Gastroesophageal sphincter (tissue), 3 donors: Measurements from ENCODE around the gene HMGCR.

ENCODE experiments used
- CTCF ChIP-seq, 4 experiments: fragments of 200-600 bp in 2 of 4; fragments of 450-650 bp in 2 of 4; sonication (generic) in 1 of 4; IDR thresholded peaks; one replicate each; pipeline ENCODE4 v1.5.1; 2017 to 2019; ENCODE audit warnings: antibody characterized with exemption in 4 of 4, mild to moderate bottlenecking in 2 of 4, moderate library complexity in 2 of 4
- POLR2A ChIP-seq, 2 donors: fragments of 450-650 bp; IDR thresholded peaks; one replicate each; pipeline ENCODE4 v1.6.1; 2017; ENCODE audit warnings: antibody characterized with exemption in 2 of 2, mild to moderate bottlenecking in 2 of 2, moderate library complexity in 1 of 2
- POLR2AphosphoS5 ChIP-seq: sonication (generic); formaldehyde crosslinking; IDR thresholded peaks from one replicate; pipeline ENCODE4 v1.6.1; 2017; ENCODE audit warnings: antibody characterized with exemption

- TF ChIP-seq CTCF (IDR thresholded peaks at IDR 0.05) (no peak), POLR2AphosphoS5 (no peak), POLR2A (IDR thresholded peaks at IDR 0.05) (no peak)
Observed at GRCh38 chr5:75348241-75348640, 11.2 kb downstream of the HMGCR start.
